Subcutaneous adipose tissue (tissue), 4 donors: ENCODE data around the gene GAPVD1. TPM values are rescaled to one million over a fixed set of nuclear protein-coding genes. Genes with fewer than 3 reads are reported as not detected.

Experiments used
- CTCF ChIP-seq: fragments of 450-650 bp; IDR thresholded peaks from one replicate; pipeline ENCODE4 v1.5.1; 2016; ENCODE audit warnings: low read depth, mild to moderate bottlenecking, control low read depth, antibody characterized with exemption, moderate library complexity
- total RNA-seq, 4 donors: library from RNA; depleted of rRNA; stranded (reverse); fragments of >200 nt; gene quantifications; one replicate each; pipeline ENCODE4 v1.1.0, GENCODE V29; 2016

The GAPVD1 gene
- total RNA-seq, 4 donors from 2014 or later = 57.7 to 85.3 (median 62.9) TPM

- TF ChIP-seq CTCF = no peak
These were observed 56.1 kb downstream of the GAPVD1 start for GRCh38 chr9:125317704-125318103.

- no peak for TF ChIP-seq CTCF
These were observed 59.9 kb downstream of the GAPVD1 start for GRCh38 chr9:125321496-125321895.

GRCh38 chr9:125323615-125324014 is 62.0 kb downstream of the GAPVD1 start:
- TF ChIP-seq CTCF = no peak

- TF ChIP-seq CTCF = no peak
These were observed 64.2 kb downstream of the GAPVD1 start for GRCh38 chr9:125325826-125326225.

- no peak for TF ChIP-seq CTCF
These were observed 68.4 kb downstream of the GAPVD1 start for GRCh38 chr9:125329978-125330377.

- TF ChIP-seq CTCF = no peak
These were observed 69.0 kb downstream of the GAPVD1 start for GRCh38 chr9:125330587-125330986.

GRCh38 chr9:125332527-125332926 is 70.9 kb downstream of the GAPVD1 start:
- TF ChIP-seq CTCF = no peak
